ENCODE measurements around the gene CHID1. TPM values are rescaled to one million over a fixed set of nuclear protein-coding genes. Genes with fewer than 3 reads are reported as not detected.

The CHID1 gene
- total and polyA plus RNA-seq, 2 of the 8 experiments (the other 6 are each of a cell fraction or from before 2014, with no cell fraction given): 81.2 to 88.5 TPM

DNA sequence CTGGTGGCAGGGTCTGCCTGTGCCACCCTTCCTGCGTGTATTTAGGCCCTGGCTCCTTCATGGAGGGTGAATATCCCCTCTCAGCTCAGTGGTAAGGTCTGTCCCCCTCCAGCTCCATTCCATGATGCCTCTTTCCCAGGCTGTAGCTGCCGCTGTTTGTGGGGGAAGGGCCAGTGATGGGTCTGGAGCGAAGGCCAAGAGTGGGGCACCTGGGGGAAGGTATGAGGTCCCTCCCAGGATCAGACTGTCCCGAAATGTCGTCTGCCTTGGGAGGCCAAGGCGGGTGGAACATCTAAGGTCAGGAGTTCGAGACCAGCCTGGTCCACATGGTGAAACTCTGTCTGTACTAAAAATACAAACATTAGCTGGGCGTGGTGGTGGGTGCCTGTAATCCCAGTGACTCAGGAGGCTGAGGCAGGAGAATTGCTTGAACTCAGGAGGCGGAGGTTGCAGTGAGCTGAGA lies 76.7 kb downstream of the CHID1 start:
- peaks cover 0 to 45% (median 34%) of the 10 kb centered on the region in 4 experiments; a peak in 6 of 7 replicates for H3K4me1 ChIP-seq (replicated peaks in 1 of 4; ENCODE audit: control insufficient read depth in 3 of 4, insufficient read depth in 4 of 4, low read length in 3 of 4)

More for the DNA sequence above, 76.7 kb downstream of the CHID1 start:
- H2AK5ac ChIP-seq (ENCODE audit: low read depth, low read length): no peak overlapping the region
- peak overlapping the region in 1 of 4 experiments; percentile 62; a peak in 2 of 7 replicates for H3K9ac ChIP-seq (replicated peaks in 1 of 4; ENCODE audit: extremely low read depth in 1 of 4, low read depth in 3 of 4, low read length in 3 of 4)
- H3K27ac ChIP-seq (ENCODE audit: low read depth, low read length): no peak overlapping the region
- H3K4me2 ChIP-seq (ENCODE audit: insufficient read depth in 1 of 2, low read depth in 2 of 2, low read length in 2 of 2): peak overlapping the region; percentile 81 to 84
- 69% methylated on average over 8 of the region's 9 CpGs; no CpG with 5 or more reads in 1 of the 2 experiments for WGBS, 2 experiments (ENCODE audit: extremely low coverage in 1 of 2, insufficient coverage in 1 of 2, insufficient read length in 1 of 2, insufficient replicate concordance in 2 of 2, low coverage in 1 of 2, low lambda C conversion rate in 2 of 2, missing lambda C conversion rate in 1 of 2)
- H2BK20ac ChIP-seq (ENCODE audit: low read length): no peak overlapping the region
- H3K79me2 ChIP-seq (ENCODE audit: control insufficient read depth in 1 of 2, insufficient read depth in 2 of 2, low read length in 2 of 2): no peaks in the 10 kb centered on the region; a peak in 1 of 4 replicates
- peak overlapping the region; percentile 51 to 76 (median 58); a peak in 6 of 8 replicates for H3K4me3 ChIP-seq (ENCODE audit: extremely low read depth in 1 of 4, insufficient read depth in 2 of 4, low read depth in 3 of 4, low read length in 4 of 4)
- H2BK12ac ChIP-seq (ENCODE audit: low read depth, low read length): 0 out of 2 replicates have a peak overlapping the region, but pooled peaks have one; percentile 23
- peaks cover 2 to 29% of the 10 kb centered on the region in 2 experiments for H4K20me1 ChIP-seq (replicated peaks in 1 of 2; ENCODE audit: control insufficient read depth in 1 of 2, insufficient read depth in 2 of 2, low read length in 2 of 2)
- TF ChIP-seq TAF1 (IDR thresholded peaks at IDR 0.05; ENCODE audit: low read depth, low read length): no peak
- TF ChIP-seq POU5F1 (IDR thresholded peaks at IDR 0.05; ENCODE audit: low read depth, low read length): no peak
- TF ChIP-seq CEBPB (IDR thresholded peaks at IDR 0.05; ENCODE audit: low read depth, low read length): no peak
- H3K18ac ChIP-seq (ENCODE audit: extremely low read depth, low read length): no peak overlapping the region
- no peak overlapping the region for H2BK15ac ChIP-seq (ENCODE audit: low read length)
- H3K14ac ChIP-seq (ENCODE audit: insufficient read length): no peak overlapping the region
- H2AFZ ChIP-seq (ENCODE audit: low read length): no peak overlapping the region
- H3K27me3 ChIP-seq (replicated peaks in 1 of 4; ENCODE audit: control insufficient read depth in 3 of 4, extremely low read depth in 1 of 4, insufficient read depth in 3 of 4, low read length in 3 of 4): peaks cover 6 to 28% (median 24%) of the 10 kb centered on the region in 4 experiments
- no peaks in the 10 kb centered on the region for H3K9me3 ChIP-seq (ENCODE audit: insufficient read depth in 2 of 2, low read depth in 1 of 2, low read length in 1 of 2)
- no peak overlapping the region for H2BK5ac ChIP-seq (ENCODE audit: low read depth, low read length)
- no peak overlapping the region for H3K23ac ChIP-seq (ENCODE audit: insufficient read length)
- FAIRE-seq: no peak
- peaks cover 0 to 18% (median 10%) of the 10 kb centered on the region in 4 experiments; a peak in 5 of 8 replicates for H3K36me3 ChIP-seq (ENCODE audit: control insufficient read depth in 2 of 4, insufficient read depth in 4 of 4, low read length in 3 of 4)
- peaks cover 29% of the 10 kb centered on the region for H3K23me2 ChIP-seq (ENCODE audit: low read depth, low read length)
- no peaks in the 10 kb centered on the region; the same call in 1 of the 2 replicates for H3K79me1 ChIP-seq (ENCODE audit: low read depth, low read length)
- H3K4ac ChIP-seq (replicated peaks; ENCODE audit: insufficient read length, low read depth, low read length): no peak overlapping the region
- H4K5ac ChIP-seq (ENCODE audit: insufficient read length, low read depth, low read length): no peak overlapping the region
- no peak overlapping the region for H4K91ac ChIP-seq (replicated peaks; ENCODE audit: insufficient read length, low read length)
- no peak overlapping the region for H2BK120ac ChIP-seq (replicated peaks; ENCODE audit: low read depth, low read length)
- no peak overlapping the region for H3K56ac ChIP-seq (replicated peaks; ENCODE audit: insufficient read length, low read depth, low read length)
- CTCF ChIA-PET (ENCODE audit: partially characterized antibody): interaction anchor here (1.2 to 2.5 kb wide), 5 partner anchors 11 to 35 kb away, joined by 3 to 17 read pairs (median 5); partner anchors contain the start of gene PNPLA2
- H4K8ac ChIP-seq (ENCODE audit: extremely low read depth, insufficient read depth, low read length): no peak overlapping the region; the same call in 1 of the 2 replicates
- POLR2A ChIA-PET (ENCODE audit: partially characterized antibody): interaction anchor here (1.0 to 53.0 kb wide), 5 partner anchors 4 to 466 kb away, joined by 3 to 1917 read pairs (median 234); partner anchors contain the start of genes CD151, CEND1, CRACR2B and PIDD1
- DNase-seq (ENCODE audit: low read depth in 1 of 2, low spot score in 2 of 2): no peak
